Type B pancreatic cell (in vitro differentiated cells): ENCODE measurements around the gene IFNL3. TPM values are rescaled to one million over a fixed set of nuclear protein-coding genes. Genes with fewer than 3 reads are reported as not detected.

Experiments
- DNase-seq: peaks from one replicate; pipeline ENCODE4 v3.0.0; 2021; ENCODE audit warnings: mixed read lengths; ENCODE audit not compliant: unreplicated experiment; ENCODE audit errors: extremely low spot score
- H3K27ac Mint-ChIP-seq: 2 replicates; pipeline ENCODE4 v1.8.0; 2021; ENCODE audit warnings: mild to moderate bottlenecking, mixed read lengths
- H3K27me3 Mint-ChIP-seq: 2 replicates; pipeline ENCODE4 v1.8.0; 2021; ENCODE audit warnings: mixed read lengths
- H3K36me3 Mint-ChIP-seq: 2 replicates; pipeline ENCODE4 v1.8.0; 2021; ENCODE audit warnings: mixed read lengths
- H3K4me1 Mint-ChIP-seq: one replicate; pipeline ENCODE4 v1.8.0; 2021; ENCODE audit warnings: mixed read lengths; ENCODE audit not compliant: unreplicated experiment
- H3K4me3 Mint-ChIP-seq: 2 replicates; pipeline ENCODE4 v1.8.0; 2021; ENCODE audit warnings: mild to moderate bottlenecking, mixed read lengths
- H3K9me3 Mint-ChIP-seq: 2 replicates; pipeline ENCODE4 v1.8.0; 2021; ENCODE audit warnings: mixed read lengths
- total RNA-seq: library from RNA; stranded (reverse); gene quantifications from 2 replicates; pipeline ENCODE4 v1.2.1, GENCODE V29; 2021; ENCODE audit warnings: low replicate concordance
- TF ChIP-seq, protein P1 (sequence below): fragments of 200-600 bp; sonication (generic); conservative IDR thresholded peaks from 2 replicates; pipeline ENCODE4 v1.5.0; 2021; ENCODE audit warnings: antibody characterized with exemption, mild to moderate bottlenecking

The IFNL3 gene
- total RNA-seq, 1 donor from 2014 or later = not detected

DNA sequence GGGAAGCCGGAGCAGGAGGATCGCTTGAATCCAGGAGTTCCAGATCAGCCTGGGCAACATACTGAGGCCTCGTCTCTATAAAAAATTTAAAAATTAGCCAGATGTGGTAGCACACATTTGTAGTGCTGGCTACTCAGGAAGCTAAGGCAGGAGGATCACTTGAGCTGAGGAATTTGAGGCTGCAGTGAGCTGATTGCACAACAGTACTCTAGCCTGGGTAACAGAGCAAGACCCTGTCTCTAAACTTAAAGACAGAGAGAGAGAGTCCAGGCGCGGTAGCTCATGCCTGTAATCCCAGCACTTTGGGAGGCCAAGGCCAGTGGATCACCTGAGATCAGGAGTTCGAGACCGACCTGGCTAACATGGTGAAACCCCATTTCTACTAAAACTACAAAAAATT, 4.4 kb downstream of the IFNL3 start:
- Mint-ChIP-seq H3K4me3 (no peak overlapping the region), H3K27me3 (peaks cover 28% of the 10 kb centered on the region), H3K4me1 (peaks cover 8% of the 10 kb centered on the region), H3K36me3 (no peaks in the 10 kb centered on the region), H3K27ac (no peak overlapping the region), H3K9me3 (no peaks in the 10 kb centered on the region)
- DNase-seq = no peak
- TF ChIP-seq, protein P1, sequence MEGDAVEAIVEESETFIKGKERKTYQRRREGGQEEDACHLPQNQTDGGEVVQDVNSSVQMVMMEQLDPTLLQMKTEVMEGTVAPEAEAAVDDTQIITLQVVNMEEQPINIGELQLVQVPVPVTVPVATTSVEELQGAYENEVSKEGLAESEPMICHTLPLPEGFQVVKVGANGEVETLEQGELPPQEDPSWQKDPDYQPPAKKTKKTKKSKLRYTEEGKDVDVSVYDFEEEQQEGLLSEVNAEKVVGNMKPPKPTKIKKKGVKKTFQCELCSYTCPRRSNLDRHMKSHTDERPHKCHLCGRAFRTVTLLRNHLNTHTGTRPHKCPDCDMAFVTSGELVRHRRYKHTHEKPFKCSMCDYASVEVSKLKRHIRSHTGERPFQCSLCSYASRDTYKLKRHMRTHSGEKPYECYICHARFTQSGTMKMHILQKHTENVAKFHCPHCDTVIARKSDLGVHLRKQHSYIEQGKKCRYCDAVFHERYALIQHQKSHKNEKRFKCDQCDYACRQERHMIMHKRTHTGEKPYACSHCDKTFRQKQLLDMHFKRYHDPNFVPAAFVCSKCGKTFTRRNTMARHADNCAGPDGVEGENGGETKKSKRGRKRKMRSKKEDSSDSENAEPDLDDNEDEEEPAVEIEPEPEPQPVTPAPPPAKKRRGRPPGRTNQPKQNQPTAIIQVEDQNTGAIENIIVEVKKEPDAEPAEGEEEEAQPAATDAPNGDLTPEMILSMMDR = no peak

GRCh38 chr19:39238944-39239343, 5.9 kb downstream of the IFNL3 start:
- Mint-ChIP-seq H3K9me3 (no peaks in the 10 kb centered on the region), H3K4me1 (peaks cover 8% of the 10 kb centered on the region), H3K27me3 (peaks cover 32% of the 10 kb centered on the region), H3K27ac (no peak overlapping the region), H3K4me3 (no peak overlapping the region), H3K36me3 (no peaks in the 10 kb centered on the region)
- TF ChIP-seq, protein P1 = no peak
- no peak for DNase-seq

DNA sequence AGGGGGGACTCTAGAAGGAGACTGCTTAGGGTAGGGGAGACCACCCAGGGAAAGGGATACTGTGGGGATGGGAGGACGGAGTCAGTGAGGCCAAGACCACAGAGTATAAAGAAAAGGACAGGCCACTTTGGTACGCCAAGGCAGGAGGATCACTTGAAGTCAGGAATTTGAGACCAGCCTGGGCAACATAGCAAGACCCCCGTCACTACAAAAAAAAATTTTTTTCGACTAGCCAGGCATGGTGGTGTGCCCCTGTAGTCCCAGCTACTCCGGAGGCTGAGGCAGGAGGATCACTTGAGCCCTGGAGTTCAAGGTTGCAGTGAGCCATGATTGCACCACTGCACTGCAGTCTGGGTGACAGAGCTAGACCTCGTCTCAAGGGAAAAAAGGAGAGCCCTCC, 6.6 kb downstream of the IFNL3 start:
- Mint-ChIP-seq H3K27ac (no peak overlapping the region), H3K4me1 (peaks cover 8% of the 10 kb centered on the region), H3K36me3 (no peaks in the 10 kb centered on the region), H3K9me3 (no peaks in the 10 kb centered on the region), H3K4me3 (no peak overlapping the region), H3K27me3 (peaks cover 33% of the 10 kb centered on the region)
- TF ChIP-seq, protein P1 = no peak
- no peak for DNase-seq

- H3K4me3 Mint-ChIP-seq = no peak overlapping the region
- no peak for DNase-seq
- H3K9me3 Mint-ChIP-seq = no peaks in the 10 kb centered on the region
- TF ChIP-seq, protein P1 = no peak
- no peak overlapping the region for H3K27ac Mint-ChIP-seq
- H3K36me3 Mint-ChIP-seq = no peaks in the 10 kb centered on the region
- H3K27me3 Mint-ChIP-seq = peaks cover 32% of the 10 kb centered on the region
- H3K4me1 Mint-ChIP-seq = peaks cover 8% of the 10 kb centered on the region
These were observed 7.3 kb downstream of the IFNL3 start for GRCh38 chr19:39237200-39238184.

DNA sequence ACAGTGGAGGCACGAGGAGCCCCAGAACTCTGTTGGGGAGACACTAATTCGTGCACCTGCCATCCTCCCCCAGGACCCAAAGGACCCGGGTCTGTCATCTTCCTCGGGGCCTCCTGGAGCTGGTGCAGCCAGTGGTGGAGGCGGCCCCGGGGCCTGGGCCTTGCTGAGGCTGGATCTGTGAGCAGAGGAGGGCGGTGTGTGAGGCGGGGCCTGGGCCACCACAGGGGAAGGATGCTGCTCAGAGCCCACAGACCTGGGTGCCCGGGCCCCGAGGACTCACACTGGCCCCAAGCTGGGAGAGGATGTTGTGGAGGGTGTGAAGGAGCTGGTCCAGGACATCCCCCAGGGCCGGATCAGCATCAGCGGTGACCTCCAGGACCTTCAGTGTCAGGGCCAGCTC, 8.3 kb downstream of the IFNL3 start:
- H3K4me1 Mint-ChIP-seq = peaks cover 8% of the 10 kb centered on the region
- H3K27me3 Mint-ChIP-seq = peaks cover 34% of the 10 kb centered on the region
- no peaks in the 10 kb centered on the region for H3K36me3 Mint-ChIP-seq
- H3K4me3 Mint-ChIP-seq = no peak overlapping the region
- no peak overlapping the region for H3K27ac Mint-ChIP-seq
- TF ChIP-seq, protein P1 = no peak
- H3K9me3 Mint-ChIP-seq = no peaks in the 10 kb centered on the region
- no peak for DNase-seq
